AG09309 (cell line): ENCODE data around the gene UCHL3.

Experiments used
- DNase-seq: peaks from one replicate; pipeline ENCODE4 v3.0.0-alpha.2; 2010; ENCODE audit warnings: low read depth
- H3K4me3 ChIP-seq: 2 replicates; pipeline ENCODE4 v1.5.1; 2011; ENCODE audit warnings: mild to moderate bottlenecking, low read depth, low read length, moderate library complexity; ENCODE audit not compliant: control insufficient read depth
- TF ChIP-seq, protein P1 (sequence below): IDR thresholded peaks from 2 replicates; pipeline ENCODE4 v1.5.1; 2011; ENCODE audit warnings: mild to moderate bottlenecking, low read depth, low read length, inconsistent platforms; ENCODE audit not compliant: insufficient read depth, control insufficient read depth; ENCODE audit errors: missing control alignments

UCHL3 gene

DNA sequence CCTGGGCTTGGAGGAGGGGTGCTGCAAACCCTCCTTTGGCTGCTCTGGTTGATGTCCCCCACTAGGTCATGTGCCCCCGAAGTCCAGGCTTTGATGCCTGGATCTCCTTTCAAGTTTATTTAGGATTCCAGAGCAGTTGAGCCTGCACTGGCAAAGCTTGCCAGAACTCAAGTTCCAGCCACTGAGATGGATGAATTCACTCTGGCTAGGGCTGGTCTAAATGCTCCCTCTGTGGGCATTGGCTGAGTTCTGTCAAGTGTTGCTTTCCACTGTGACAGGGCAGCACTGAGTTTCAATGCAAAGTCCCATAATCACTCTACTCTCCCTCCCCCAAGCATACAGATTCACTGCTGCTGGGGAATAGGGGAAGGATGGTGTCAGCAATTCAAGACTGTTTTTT, 68.7 kb downstream of the UCHL3 start:
- no peak overlapping the region for H3K4me3 ChIP-seq
- TF ChIP-seq, protein P1, sequence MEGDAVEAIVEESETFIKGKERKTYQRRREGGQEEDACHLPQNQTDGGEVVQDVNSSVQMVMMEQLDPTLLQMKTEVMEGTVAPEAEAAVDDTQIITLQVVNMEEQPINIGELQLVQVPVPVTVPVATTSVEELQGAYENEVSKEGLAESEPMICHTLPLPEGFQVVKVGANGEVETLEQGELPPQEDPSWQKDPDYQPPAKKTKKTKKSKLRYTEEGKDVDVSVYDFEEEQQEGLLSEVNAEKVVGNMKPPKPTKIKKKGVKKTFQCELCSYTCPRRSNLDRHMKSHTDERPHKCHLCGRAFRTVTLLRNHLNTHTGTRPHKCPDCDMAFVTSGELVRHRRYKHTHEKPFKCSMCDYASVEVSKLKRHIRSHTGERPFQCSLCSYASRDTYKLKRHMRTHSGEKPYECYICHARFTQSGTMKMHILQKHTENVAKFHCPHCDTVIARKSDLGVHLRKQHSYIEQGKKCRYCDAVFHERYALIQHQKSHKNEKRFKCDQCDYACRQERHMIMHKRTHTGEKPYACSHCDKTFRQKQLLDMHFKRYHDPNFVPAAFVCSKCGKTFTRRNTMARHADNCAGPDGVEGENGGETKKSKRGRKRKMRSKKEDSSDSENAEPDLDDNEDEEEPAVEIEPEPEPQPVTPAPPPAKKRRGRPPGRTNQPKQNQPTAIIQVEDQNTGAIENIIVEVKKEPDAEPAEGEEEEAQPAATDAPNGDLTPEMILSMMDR, result no peak
- DNase-seq, result no peak

DNA sequence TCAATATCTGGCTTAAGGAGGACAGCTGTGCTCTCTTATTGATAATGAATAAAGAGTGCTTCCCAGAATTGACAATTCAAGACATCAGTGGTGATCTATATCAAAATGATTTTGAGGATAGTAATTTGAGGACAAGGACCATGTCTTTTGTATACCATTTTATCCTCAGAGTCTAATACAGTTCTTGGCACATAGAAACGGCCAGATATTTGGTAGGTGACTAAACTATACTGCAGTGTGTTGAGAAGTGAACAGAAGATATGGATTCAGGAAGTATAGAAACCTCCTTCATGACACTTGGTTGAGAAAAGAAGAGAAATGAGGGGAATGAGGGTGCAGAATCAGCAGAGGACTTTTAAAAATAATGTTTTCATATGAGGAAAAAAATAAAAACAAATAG, 70.4 kb downstream of the UCHL3 start:
- TF ChIP-seq, protein P1, result no peak
- no peak for DNase-seq

GRCh38 chr13:75621147-75621546, 71.6 kb downstream of the UCHL3 start:
- TF ChIP-seq, protein P1, result no peak
- no peak overlapping the region for H3K4me3 ChIP-seq
- peak; percentile 71 for DNase-seq

More for the DNA sequence above, 70.4 kb downstream of the UCHL3 start:
- no peak overlapping the region for H3K4me3 ChIP-seq

- DNase-seq, result no peak
Measured at GRCh38 chr13:75628801-75629200, 79.2 kb downstream of the UCHL3 start.

GRCh38 chr13:75633285-75633684, 83.7 kb downstream of the UCHL3 start:
- peak; percentile 95 for DNase-seq
- no peak overlapping the region for H3K4me3 ChIP-seq
- TF ChIP-seq, protein P1, result no peak

More at GRCh38 chr13:75628801-75629200, 79.2 kb downstream of the UCHL3 start:
- TF ChIP-seq, protein P1, result no peak
- H3K4me3 ChIP-seq, result no peak overlapping the region

DNA sequence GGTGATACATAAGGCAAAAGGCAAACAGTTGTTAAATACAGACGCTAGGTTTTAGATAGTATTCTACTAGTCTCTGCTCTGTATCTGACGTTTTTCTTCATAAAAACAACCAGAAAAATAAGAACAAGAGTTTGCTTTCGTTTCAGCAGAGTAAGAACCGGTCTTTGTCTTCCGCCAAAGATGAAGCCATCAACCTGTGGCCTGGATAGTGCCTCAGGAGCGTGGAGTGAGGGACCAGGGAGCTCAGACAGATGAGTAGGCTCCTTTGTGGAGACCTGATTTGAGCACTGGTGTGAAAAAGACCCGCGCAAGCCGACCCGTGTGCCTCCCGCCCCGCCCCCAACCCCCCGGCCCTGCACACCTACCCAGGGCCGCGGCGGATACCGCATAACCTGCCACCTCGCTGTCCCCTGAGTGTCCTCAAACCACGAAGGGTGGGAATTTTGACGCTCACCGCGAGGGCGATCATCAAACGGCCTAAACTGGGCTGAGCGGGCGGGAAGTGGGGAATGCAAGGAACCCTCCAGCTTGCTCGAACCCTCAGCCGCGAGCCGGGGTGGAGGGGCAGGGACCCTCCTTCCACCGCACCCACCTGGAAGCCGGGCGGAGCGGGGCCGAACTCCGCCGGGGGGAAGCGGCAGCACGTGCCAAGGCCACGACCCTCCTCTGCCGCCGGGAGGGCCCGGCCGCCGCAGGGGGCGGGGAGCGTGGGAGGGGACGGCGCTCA, 85.7 kb downstream of the UCHL3 start:
- TF ChIP-seq, protein P1, result no peak
- DNase-seq, result no peak
- peak overlapping the region; percentile 96 for H3K4me3 ChIP-seq
